ENCODE results near the gene CTLA4. TPM values are rescaled to one million over a fixed set of nuclear protein-coding genes. Genes with fewer than 3 reads are reported as not detected.

CTLA4 gene
- total RNA-seq, 2 donors from 2014 or later = not detected

DNA sequence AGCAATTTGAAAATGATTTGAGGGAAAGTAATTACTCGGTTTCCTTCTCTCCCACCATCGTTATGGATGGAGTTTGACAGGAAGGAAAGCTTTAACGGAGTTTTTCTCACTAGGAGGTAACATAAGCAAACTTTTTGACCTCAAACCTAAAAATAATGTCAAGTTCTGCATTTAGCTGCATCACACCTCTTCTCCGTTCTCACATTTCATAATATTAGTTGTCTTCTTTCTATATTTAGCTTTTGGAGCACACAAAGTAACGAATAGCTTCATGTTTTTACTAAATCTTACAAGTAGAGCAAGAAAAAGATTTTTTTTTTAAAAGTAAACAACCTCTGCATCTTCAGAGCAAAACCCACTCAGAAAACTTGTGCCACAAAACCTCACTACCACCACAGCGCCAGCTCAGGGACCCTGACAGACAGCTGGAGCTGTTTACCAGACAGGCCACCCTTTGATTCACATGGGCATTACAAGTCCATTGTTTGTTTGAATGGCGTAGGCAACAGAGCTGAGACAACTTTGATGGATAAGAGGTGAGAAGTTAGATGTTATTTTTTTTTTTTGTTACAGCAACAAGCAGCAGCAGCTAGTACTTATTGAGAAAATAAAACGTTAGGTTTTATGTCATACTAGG, 47.1 kb downstream of the CTLA4 start:
- DNase-seq (ENCODE audit: low spot score) = no peak
- intact Hi-C loops (cut with DNase I) = no loop called here

DNA sequence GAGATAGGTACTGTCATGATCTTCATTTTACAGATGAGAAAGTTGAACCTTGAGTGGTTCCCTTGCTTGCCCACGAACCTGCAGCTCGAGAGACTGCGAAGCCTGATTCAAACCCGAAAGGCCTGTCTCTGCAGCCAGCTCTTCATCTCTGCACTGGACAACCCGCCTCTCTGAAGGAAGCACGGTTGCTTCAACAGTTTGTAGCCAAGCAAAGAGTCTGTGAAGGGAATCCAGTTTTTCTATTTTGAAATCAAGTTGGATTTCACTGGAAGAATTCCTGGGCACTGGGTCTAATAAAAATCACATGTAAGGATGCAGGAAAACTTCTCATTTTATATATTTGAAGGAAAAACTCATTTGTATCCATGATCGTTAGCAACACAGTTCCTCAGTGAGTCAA, 47.7 kb downstream of the CTLA4 start:
- DNase-seq (ENCODE audit: low spot score) = no peak
- intact Hi-C loops (cut with DNase I) = no loop called here

DNA sequence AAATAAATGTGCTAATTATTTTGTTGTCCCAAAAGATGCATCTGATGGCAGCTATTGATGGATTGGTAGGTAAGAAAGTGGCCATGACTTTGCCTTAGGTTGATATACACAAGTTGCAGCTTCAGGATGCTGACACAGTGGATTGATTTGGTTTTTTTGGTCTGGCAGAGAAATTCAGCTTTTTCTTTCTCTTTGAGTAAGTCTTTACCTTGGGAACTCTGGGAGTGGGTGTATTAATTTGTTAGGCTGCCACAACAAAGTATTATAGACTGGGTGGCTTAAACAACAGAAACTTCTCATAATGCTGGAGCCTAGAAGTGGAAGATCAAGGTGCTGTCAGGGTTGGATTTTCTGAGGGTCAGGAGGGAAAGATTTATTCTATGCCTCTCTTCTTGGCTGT, 49.2 kb downstream of the CTLA4 start:
- no peak for DNase-seq (ENCODE audit: low spot score)
- intact Hi-C loops (cut with DNase I) = no loop called here

DNA sequence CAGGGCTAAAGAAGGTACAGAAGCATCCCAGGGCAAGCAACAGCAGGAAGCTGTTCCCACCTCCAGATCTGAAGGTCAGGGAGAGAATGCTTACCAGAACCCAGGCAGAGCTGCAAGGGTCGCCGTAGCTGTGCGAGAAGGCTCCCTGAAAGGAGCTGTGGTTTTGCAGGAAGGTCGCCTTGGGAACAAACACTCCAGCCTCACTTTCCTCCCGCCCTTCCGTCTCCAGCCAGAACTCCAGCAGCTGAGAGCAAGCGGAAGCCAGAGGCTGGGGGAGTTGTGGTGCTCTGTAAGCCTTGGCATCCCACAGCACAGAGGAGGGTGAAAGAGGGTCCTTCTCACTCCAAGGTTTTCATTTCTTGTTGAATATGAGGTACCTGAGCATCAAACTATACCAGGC, 50.7 kb downstream of the CTLA4 start:
- no peak for DNase-seq (ENCODE audit: low spot score)
- intact Hi-C loops (cut with DNase I) = no loop called here

DNA sequence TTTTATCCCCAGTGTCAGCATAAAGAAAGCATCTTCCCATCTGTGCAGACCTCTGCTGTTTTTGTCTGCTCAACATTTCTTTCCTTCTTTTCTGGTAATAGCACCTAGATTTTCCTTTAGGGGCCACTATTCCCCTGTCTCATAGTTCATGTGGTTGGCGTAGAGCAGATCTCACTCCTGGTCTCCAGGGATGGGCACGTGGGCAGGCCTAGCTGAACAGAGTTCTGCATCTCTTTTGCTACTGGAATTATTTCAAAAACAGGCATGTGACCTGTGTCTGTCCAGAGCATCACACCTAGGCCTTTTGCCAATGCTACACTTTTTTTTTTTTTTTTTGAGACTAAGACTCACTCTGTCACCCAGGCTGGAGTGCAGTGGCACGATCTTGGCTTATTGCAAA, 51.3 kb downstream of the CTLA4 start:
- intact Hi-C loops (cut with DNase I) = no loop called here
- no peak for DNase-seq (ENCODE audit: low spot score)

Other genes starting within 250 kb of the CTLA4 start
- gene CD28, start 161.1 kb upstream of the CTLA4 start, total RNA-seq = 1 to 10 TPM; 3.8 to 6.3 TPM
- under 1 TPM in 1 of 2 donors, not detected in 1; 0.14 TPM for gene ICOS, start 69.0 kb downstream of the CTLA4 start, total RNA-seq